HG03280 (cell line): ENCODE data around the gene GUSB.

Experiments used
- ATAC-seq: cut with Tn5 transposase; IDR thresholded peaks from one replicate; pipeline ENCODE4 v1.9.1; 2021; ENCODE audit warnings: mild to moderate bottlenecking, moderate library complexity; ENCODE audit not compliant: unreplicated experiment

The GUSB gene

DNA sequence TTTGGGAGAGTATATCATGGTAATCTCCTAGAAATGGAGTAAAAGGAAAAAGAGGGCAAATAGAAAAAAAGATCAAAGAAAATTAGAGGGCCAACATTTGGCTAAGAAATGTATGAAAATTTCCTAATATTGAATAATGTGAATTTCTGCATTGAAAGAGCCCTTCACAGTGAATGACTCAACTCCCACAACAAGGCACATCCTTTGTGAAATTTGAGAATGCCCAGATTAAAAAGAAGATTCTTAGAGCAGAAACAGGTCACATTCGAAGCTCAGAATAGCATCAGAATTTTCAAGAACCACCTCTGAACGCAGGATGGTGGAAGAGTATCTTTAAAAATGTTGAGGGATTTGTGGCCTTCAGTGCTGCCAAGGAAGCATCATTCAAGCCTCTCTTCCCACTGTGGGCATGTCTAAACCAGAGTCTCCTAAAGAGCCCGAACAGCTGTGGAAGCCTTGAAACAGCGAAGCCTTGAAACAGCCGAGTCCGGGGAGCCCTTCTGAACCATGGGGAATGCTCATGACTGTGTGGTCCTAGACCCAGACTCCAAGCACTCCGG lies 43.6 kb downstream of the GUSB start:
- ATAC-seq: no peak

DNA sequence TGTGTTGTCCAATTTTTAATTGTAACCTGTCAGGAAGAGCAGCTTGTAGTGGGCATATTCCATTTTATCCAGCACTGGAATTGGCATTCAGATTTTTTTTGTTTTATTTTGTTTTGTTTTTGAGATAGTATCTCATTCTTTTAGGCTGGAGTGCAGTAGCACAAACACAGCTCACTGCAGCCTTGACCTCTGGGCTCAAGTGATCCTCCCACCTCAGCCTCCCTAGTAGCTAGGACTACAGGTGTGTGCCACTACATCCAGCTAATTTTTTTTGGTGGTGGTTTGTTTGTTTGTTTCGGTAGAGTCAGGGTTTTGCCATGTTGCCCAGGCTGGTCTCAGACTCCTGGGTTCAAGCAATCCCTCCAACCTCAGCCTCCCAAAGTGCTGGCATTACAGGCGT lies 44.7 kb downstream of the GUSB start:
- ATAC-seq: no peak

DNA sequence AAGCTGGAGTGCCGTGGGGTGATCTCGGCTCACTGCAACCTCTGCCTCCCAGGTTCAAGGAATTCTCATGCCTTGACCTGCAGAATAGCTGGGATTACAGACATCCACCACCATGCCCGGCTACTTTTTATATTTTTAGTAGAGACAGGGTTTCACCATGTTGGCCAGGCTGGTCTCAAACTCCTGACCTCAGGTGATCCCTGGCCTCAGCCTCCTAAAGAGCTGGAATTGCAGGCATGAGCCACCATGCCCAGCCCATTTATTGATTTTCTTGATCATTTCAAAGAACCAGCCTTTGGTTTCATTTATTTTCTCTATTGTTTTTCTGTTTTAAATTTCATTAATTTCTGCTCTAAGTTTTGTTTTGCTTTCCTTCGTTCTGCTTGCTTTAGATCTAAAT lies 50.3 kb downstream of the GUSB start:
- ATAC-seq: no peak

GRCh38 chr7:65927489-65928448 lies 54.2 kb downstream of the GUSB start:
- no peak for ATAC-seq

- no peak for ATAC-seq
Observed at GRCh38 chr7:65926588-65926987, 55.4 kb downstream of the GUSB start.

- ATAC-seq: no peak
Observed at GRCh38 chr7:65925040-65925439, 57.0 kb downstream of the GUSB start.

GRCh38 chr7:65924193-65924592 lies 57.8 kb downstream of the GUSB start:
- ATAC-seq: no peak

DNA sequence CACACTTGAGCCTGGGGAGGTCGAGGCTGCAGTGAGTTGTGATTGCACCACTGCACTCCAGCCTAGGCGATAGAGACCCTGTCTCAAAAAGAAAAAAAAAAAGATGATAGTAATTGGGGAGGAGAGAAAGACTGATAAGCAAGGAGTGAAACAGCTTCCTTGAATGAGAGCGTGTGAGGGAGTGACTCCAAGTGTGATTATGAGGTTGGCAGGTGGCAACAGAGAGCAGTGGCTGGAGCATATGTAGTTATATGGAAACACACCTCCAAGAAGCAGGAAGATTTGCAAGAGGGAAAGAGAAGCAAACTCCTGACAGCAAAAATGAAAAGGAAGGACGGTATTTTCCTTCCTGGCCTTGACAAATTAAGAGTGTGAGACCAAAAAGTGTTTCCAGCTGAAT lies 58.7 kb downstream of the GUSB start:
- no peak for ATAC-seq

- ATAC-seq: no peak
Observed at GRCh38 chr7:65915921-65916657, 65.9 kb downstream of the GUSB start.

DNA sequence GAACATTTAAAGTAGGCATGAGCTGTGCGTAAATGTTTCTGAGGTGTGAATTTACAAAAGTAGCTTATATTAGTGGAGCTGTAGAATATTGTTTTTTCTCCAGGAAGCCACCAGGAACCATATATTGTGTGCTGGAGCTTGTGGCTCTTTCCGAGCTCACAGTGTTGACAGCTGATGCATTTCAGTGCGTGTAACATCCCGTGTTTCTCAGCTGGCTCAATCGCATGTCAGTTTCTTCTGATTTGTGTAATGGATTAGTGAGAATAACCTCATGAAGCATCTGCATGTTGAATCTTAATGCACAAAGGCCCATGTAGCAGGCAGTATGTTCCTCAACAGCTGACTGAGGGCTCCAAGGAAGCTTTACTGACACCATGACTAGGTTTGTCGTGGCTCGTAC lies 69.8 kb downstream of the GUSB start:
- ATAC-seq: no peak
